ENCODE data around the gene RPTOR.

DNA sequence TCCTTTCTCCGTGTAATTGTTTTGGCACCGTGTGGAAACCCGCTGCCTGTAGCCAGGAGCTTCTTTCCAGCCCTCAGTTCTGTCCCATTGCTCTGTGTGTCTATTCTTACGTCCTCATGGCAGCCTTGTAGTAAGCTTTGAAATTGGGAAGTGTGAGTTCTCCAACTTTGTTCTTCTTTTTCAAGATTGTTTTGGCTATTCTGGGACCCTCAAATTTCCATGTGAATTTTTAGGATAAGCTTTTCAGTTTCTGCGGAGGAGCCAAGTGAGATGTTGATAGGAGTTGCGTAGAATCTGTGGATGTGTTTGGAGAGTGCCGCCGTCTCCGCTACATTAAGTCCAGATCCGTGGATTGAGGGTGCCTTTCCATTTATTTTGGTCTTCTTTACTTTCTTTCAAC, 462.3 kb downstream of the RPTOR start:
- TF ChIP-seq EZH2phosphoT487 (IDR thresholded peaks at IDR 0.05; ENCODE audit: insufficient read depth, low read depth): no peak
- TF ChIP-seq EZH2 (IDR thresholded peaks at IDR 0.05; ENCODE audit: insufficient read depth, poor library complexity, severe bottlenecking): no peak
